ENCODE measurements around the gene ODAD4. TPM values are rescaled to one million over a fixed set of nuclear protein-coding genes. Genes with fewer than 3 reads are reported as not detected.

The ODAD4 gene
- total RNA-seq, 1 donor from 2014 or later = 1.7 TPM

DNA sequence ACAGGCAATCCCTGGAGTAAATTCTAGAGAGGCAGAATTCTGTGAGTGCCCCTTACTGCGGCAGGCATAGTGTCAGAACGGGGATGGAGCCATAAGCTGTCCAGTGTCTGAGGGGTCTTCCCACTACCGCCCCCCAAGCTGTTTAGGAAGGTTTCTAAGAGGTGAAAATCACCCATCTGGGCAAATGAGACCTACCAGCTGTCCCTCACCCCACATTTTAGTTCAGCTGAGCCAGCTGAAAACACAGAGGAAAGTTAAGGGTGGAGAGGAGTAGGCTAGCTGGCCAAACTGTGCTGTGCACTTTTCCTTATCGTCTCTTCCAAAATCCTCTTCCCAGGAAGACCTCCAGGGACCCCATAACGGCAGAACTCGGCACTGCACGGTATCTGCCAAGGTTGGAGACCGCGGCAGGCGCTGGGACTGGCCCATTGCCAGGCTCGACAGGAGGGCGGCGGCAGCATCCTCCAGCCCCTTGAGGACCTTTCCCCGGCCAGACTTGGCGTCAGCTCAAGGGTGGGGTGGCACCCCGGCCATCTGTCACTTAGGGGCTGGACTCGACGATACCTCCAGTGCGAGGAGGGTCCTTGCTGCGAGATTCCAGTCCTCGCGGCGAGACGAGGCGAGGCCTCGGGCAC lies 12.6 kb upstream of the ODAD4 start:
- no peaks in the 10 kb centered on the region for H3K9me3 ChIP-seq
- peak overlapping the region; percentile 77 to 85 for H3K4me3 ChIP-seq
- no peaks in the 10 kb centered on the region for H3K36me3 ChIP-seq
- intact Hi-C loops (cut with DNase I) = no loop called here
- TF ChIP-seq, protein P1, sequence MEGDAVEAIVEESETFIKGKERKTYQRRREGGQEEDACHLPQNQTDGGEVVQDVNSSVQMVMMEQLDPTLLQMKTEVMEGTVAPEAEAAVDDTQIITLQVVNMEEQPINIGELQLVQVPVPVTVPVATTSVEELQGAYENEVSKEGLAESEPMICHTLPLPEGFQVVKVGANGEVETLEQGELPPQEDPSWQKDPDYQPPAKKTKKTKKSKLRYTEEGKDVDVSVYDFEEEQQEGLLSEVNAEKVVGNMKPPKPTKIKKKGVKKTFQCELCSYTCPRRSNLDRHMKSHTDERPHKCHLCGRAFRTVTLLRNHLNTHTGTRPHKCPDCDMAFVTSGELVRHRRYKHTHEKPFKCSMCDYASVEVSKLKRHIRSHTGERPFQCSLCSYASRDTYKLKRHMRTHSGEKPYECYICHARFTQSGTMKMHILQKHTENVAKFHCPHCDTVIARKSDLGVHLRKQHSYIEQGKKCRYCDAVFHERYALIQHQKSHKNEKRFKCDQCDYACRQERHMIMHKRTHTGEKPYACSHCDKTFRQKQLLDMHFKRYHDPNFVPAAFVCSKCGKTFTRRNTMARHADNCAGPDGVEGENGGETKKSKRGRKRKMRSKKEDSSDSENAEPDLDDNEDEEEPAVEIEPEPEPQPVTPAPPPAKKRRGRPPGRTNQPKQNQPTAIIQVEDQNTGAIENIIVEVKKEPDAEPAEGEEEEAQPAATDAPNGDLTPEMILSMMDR (IDR thresholded peaks at IDR 0.05) = no peak
- TF ChIP-seq POLR2A (IDR thresholded peaks at IDR 0.05) (no peak), POLR2AphosphoS5 (IDR thresholded peaks at IDR 0.05; ENCODE audit: insufficient read depth in 1 of 2, low read depth in 1 of 2) (no peak)
- DNase-seq (ENCODE audit: extremely low spot score in 2 of 2) = no peak
- H3K4me1 ChIP-seq = peaks cover 36% of the 10 kb centered on the region
- peak overlapping the region; percentile 89 for H3K27ac ChIP-seq
- no peaks in the 10 kb centered on the region for H3K27me3 ChIP-seq

DNA sequence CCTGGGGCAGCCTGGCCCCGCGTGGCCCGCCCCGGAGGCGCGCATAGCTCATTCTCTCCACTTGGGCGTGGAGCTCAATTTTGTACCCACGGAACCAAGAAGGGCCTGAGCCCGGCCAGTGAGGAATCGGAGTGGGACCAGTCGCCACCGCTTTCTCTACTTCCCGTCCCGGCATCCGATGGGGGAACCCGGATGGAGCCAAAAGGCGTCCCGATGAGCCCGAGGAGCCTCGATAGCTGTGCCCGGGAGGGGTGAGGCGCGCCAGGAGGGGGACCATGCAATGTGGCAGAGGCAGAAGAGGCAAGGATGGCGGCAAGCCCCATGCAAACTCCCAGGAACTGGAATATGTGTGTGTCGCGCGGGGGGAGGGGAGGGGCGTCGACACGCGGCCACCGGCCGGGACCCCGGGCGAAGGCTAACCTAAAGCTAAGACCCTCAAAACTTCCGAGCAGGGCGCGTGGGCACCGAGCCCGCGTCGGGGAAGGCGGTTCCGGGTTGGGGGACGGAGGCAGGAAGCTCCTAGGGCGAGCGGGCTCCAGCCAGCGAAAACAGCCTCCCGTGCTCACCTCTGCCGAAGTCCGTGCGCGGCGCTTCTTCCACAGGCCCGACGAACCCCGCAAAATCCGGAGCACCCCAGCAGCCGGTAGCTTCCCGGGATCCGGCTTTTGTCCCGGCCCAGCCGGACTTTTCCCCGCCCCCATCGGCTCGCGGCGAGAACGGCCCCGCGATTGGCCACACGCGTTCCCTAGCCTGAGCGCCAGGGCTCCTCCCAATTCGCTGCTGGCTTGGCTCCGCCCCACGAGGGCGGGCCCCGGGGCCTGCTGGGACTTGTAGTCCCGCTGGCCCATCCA lies 11.9 kb upstream of the ODAD4 start, which contains the start of gene ACLY:
ACLY (minus strand) TSS at position 638 of the 851 bp plus-strand sequence. CDS start 5,078 bp downstream, outside the sequence.
- no peaks in the 10 kb centered on the region for H3K9me3 ChIP-seq
- H3K27me3 ChIP-seq = no peaks in the 10 kb centered on the region
- H3K36me3 ChIP-seq = no peaks in the 10 kb centered on the region
- H3K4me1 ChIP-seq = peaks cover 36% of the 10 kb centered on the region
- TF ChIP-seq, protein P1 (IDR thresholded peaks at IDR 0.05) = no peak
- peak in 1 of 2 donors; percentile 85 for TF ChIP-seq POLR2A (IDR thresholded peaks at IDR 0.05)
- TF ChIP-seq POLR2AphosphoS5 (IDR thresholded peaks at IDR 0.05; ENCODE audit: insufficient read depth in 1 of 2, low read depth in 1 of 2) = peak; percentile 93
- intact Hi-C loops (cut with DNase I) = no loop called here
- DNase-seq (ENCODE audit: extremely low spot score in 2 of 2) = peak in 1 of 2 donors; percentile 97
- H3K4me3 ChIP-seq = peak within 1 kb of the TSS; percentile 77 to 85
- peak within 1 kb of the TSS; percentile 89 for H3K27ac ChIP-seq

DNA sequence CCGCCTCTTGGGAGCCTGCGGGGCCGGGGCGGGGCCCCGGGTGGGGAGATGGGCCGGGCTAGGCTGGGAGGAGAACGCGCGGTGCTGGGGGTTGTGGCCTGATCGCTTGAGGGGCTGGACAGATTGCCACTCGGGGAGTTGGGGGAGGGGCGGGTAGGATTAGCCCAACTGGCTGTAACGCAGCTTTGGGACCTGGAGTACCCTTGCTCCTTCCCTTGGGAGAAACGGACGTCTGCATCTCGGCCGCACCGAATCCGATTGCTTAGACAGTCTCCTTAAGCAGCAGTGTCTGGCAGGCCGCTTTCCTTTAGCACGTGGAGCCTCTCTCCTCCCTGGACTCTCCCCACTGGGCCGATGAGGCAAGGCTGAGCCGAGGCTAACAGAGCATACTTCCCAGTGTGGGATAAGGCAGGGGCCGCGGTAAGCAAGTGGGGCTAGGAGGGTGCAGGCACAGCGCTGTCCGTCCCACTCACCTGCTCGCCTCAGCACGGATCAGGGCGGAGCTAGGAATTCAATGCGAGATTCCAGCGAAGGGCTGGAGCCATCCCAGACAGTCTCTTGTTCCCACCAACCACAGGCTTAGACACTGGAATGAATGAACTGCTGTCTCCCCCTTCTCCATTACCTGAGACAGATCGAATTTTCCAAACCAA lies 11.1 kb upstream of the ODAD4 start:
- DNase-seq (ENCODE audit: extremely low spot score in 2 of 2) = peak in 1 of 2 donors; percentile 95
- Histone ChIP-seq H3K4me3 (peak overlapping the region; percentile 77 to 85), H3K27ac (peak overlapping the region; percentile 89), H3K9me3 (no peaks in the 10 kb centered on the region), H3K27me3 (no peaks in the 10 kb centered on the region), H3K36me3 (no peaks in the 10 kb centered on the region), H3K4me1 (peaks cover 32% of the 10 kb centered on the region)
- intact Hi-C loops (cut with DNase I) = no loop called here
- TF ChIP-seq, protein P1 (IDR thresholded peaks at IDR 0.05) = no peak
- no peak for TF ChIP-seq POLR2A (IDR thresholded peaks at IDR 0.05)

DNA sequence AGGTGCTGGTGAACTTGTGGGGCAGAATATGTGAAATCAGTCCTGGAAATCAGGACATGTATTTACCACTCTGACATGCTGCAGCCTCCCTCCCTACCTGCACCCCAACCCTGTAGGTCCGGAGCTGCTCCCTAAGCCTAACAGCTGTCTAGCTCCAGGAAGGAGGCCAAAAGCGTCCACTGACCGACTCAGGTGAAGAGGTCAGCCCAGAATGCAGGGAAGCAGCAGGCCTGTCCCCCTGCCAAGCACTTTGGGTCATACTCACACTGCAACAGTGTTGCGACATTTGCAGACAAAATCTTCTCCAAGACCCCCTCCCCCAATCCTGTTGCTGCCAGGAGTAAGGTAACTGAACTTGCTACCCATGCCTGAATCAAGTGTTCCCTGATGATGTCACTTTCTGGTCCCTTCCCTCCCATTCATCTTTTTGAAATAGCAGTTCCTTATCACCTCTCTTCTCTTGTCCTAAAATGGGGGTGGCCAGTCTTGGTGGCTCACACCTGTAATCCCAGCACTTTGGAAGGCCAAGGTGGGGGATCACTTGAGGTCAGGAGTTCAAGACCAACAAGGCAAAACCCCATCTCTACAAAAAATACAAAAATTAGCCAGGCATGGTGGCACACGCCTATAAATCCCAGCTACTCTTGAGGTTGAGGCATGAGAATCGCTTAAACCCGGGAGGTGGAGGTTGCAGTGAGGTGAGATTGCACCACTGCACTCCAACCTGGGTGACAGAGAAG lies 10.4 kb upstream of the ODAD4 start:
- no peaks in the 10 kb centered on the region for H3K9me3 ChIP-seq
- TF ChIP-seq, protein P1 (IDR thresholded peaks at IDR 0.05) = no peak
- TF ChIP-seq POLR2AphosphoS5 (IDR thresholded peaks at IDR 0.05; ENCODE audit: insufficient read depth in 1 of 2, low read depth in 1 of 2) (no peak), POLR2A (IDR thresholded peaks at IDR 0.05) (no peak)
- intact Hi-C loops (cut with DNase I) = no loop called here
- DNase-seq (ENCODE audit: extremely low spot score in 2 of 2) = no peak
- peaks cover 28% of the 10 kb centered on the region for H3K4me1 ChIP-seq
- peak overlapping the region; percentile 89 for H3K27ac ChIP-seq
- peak overlapping the region in 1 of 2 donors; percentile 85 for H3K4me3 ChIP-seq
- H3K27me3 ChIP-seq = no peaks in the 10 kb centered on the region
- no peaks in the 10 kb centered on the region for H3K36me3 ChIP-seq
